TTC549 (cell line): ENCODE data around the gene RABGGTA.

Source experiments
- FAIRE-seq: peaks from 2 replicates; lab custom pipeline; 2012; peaks lifted over from hg19 to GRCh38; lab: Jason Lieb, UNC

The RABGGTA gene

DNA sequence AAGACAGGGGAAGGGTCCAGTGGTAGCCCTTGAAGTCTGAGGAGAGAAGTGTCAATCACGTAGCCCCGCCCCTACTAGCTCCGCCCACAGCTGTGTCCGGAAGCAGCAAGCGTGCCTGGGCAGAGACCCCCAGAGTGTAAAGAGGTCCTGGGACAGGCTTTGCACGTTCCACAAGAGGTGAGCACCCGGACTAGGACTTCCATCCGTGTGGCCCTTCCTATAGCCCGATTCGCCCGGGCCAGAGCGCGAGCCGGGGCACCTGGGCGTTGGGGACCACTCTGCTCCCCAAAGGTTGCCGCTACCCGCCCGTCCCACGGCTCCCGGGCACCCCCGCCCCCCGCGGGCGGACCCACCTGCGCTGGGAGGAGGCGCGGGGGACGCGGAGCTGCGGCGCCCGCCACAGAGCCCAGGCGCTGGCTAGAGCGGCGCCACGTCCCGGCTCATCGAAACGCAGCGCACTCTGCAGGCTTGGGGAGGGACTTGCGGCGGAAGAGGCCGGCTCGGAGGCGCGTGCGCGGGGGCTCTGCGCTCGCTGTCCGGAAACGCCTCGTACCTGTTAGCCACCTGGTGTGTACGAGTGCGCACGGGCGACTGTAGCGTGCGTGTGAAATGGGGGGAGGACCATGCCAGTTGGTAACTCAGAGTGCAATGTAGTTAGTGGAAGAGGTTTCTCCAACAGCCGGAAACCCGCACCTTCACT lies at the start of gene RABGGTA:
Gene RABGGTA (minus strand): TSS at position 464 of the 700 bp plus-strand sequence. CDS start 482 bp downstream, outside the sequence.
- FAIRE-seq = no peak

GRCh38 chr14:24317141-24317928 lies 45.9 kb upstream of the RABGGTA start:
- no peak for FAIRE-seq

DNA sequence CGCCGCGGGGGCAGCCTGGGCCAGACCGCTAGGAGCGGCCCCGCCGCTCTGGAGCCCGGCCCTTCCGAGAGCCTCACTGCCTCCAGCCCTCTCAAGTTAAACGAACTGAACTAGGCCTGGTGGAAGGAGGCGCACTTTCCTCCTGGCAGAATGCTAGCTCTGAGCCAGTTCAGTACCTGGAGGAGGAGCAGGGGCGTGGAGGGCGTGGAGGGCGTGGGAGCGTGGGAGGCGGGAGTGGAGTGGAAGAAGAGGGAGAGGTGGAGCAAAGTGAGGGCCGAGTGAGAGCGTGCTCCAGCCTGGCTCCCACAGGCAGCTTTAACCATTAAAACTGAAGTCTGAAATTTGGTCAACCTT lies 45.2 kb upstream of the RABGGTA start:
- FAIRE-seq = no peak

- no peak for FAIRE-seq
Observed at GRCh38 chr14:24315807-24316596, 44.6 kb upstream of the RABGGTA start.

DNA sequence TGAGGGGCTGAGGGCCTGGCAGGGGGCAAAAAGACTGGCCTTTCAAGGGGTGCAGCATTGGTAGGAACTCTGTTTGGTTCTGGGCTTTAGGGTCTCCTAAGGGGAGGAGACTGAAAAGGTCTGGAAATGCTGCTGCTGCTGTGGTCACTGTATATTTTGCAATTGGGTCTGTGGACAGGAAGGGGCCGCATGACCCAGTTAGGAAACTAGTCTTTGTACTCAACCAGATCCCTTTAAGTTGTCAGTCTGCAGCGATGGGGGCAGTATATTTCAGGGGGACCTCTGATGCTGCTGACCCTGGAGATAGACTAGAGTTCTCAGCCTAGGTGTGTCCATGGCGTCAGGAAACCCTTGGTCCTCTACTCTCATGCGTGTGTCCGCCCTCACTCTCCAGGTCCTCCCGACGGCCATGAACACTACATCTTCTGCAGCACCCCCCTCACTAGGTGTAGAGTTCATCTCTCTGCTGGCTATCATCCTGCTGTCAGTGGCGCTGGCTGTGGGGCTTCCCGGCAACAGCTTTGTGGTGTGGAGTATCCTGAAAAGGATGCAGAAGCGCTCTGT lies 43.9 kb upstream of the RABGGTA start:
- FAIRE-seq = no peak

DNA sequence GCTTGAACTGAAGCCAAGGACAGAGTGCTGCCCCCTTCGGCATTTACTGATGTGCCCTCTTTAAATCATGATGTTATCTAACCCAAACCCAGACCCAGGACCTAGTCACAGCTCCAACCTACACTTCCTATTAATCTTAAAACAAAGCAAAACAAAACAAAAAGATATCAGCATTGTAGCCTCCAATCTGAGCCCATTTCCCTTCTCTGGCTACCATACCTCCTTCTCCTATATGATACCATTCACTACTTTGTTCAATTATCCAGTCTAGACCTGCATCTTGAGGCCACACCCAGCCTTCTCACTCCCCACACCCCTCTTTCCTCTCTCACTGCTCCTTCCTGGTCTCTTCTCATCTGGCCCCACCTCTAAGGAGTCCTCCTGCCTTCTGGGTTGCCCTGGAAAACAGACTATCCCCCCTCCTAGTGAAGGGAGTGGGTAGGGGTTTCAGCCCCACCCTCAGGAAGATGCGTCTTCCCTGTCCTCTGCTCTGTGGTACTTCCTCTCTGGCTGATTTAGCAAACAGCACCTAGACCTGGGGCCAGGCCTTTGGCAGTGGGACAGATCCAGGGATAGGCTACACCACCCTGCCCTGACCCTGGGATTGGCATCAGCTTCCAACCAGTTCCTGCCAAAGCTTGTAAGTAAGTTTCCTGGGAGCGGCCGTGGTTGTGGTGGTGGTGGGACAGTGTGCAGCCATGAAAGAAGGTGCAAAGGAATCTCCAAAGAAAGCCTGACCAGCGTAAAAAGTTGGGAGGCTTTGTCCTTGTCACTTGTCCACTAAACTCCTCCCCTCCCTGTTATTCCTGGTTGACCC lies 43.2 kb upstream of the RABGGTA start:
- FAIRE-seq = no peak

- no peak for FAIRE-seq
Observed at GRCh38 chr14:24313913-24314312, 42.5 kb upstream of the RABGGTA start.

- FAIRE-seq = no peak
Observed at GRCh38 chr14:24312736-24313507, 41.5 kb upstream of the RABGGTA start.

- no peak for FAIRE-seq
Observed at GRCh38 chr14:24311837-24312615, 40.6 kb upstream of the RABGGTA start.

DNA sequence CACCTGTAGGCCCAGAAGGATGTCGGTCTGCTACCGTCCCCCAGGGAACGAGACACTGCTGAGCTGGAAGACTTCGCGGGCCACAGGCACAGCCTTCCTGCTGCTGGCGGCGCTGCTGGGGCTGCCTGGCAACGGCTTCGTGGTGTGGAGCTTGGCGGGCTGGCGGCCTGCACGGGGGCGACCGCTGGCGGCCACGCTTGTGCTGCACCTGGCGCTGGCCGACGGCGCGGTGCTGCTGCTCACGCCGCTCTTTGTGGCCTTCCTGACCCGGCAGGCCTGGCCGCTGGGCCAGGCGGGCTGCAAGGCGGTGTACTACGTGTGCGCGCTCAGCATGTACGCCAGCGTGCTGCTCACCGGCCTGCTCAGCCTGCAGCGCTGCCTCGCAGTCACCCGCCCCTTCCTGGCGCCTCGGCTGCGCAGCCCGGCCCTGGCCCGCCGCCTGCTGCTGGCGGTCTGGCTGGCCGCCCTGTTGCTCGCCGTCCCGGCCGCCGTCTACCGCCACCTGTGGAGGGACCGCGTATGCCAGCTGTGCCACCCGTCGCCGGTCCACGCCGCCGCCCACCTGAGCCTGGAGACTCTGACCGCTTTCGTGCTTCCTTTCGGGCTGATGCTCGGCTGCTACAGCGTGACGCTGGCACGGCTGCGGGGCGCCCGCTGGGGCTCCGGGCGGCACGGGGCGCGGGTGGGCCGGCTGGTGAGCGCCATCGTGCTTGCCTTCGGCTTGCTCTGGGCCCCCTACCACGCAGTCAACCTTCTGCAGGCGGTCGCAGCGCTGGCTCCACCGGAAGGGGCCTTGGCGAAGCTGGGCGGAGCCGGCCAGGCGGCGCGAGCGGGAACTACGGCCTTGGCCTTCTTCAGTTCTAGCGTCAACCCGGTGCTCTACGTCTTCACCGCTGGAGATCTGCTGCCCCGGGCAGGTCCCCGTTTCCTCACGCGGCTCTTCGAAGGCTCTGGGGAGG lies 39.5 kb upstream of the RABGGTA start, which contains the start of gene LTB4R:
Gene LTB4R (plus strand): TSS at position 857 of the 959 bp plus-strand sequence. CDS start 4,150 bp downstream, outside the sequence.
- no peak for FAIRE-seq

DNA sequence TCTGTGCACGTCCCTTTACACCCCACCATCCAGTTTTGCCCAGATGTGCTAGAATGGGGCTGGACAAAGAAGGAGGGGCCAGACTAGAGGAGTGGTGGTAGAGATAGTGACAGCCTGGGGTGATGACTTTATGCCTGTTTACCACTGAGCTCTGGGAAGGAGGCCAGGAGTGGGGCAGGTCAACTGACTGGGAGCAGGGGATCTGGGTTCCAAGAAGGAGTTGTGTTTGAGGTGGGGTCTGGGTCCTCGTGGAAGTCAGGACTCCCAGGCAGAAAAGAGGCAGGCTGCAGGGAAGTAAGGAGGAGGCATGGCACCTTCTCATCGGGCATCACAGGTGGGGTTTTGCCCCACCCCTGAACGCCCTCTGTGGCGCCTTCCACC lies 38.9 kb upstream of the RABGGTA start:
- FAIRE-seq = no peak

- no peak for FAIRE-seq
Observed at GRCh38 chr14:24309538-24310264, 38.3 kb upstream of the RABGGTA start, which contains the start of gene LTB4R2. Gene LTB4R2, plus strand, starts transcription at chr14:24310140. Its CDS starts 525 bp downstream, at chr14:24310665.

- FAIRE-seq = no peak
Observed at GRCh38 chr14:24308342-24309124, 37.1 kb upstream of the RABGGTA start.

- no peak for FAIRE-seq
Observed at GRCh38 chr14:24307575-24308341, 36.4 kb upstream of the RABGGTA start, which contains the start of gene CIDEB. Gene CIDEB, minus strand, starts transcription at chr14:24307977. Its CDS starts 119 bp downstream, at chr14:24307858.

DNA sequence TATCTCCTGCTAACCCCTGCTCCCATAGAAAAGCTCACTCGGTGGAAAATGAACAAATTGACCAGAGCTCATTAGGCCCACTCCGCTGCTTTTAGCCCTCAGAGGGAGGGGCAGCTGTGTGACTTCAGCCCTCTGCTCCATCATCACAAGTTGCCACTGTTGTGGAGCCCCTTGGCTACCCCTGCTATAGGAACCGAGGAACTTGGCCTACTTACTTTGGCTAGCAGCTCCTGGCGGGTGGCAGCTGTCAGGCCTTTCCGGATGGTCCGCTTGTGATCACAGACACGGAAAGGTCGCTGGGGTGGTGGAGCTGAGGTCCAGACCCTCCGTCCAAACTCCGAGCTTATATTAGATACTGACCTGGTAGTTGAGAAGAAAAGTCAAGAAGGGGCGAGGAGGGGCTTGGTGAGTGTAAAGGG lies 35.8 kb upstream of the RABGGTA start:
- no peak for FAIRE-seq

DNA sequence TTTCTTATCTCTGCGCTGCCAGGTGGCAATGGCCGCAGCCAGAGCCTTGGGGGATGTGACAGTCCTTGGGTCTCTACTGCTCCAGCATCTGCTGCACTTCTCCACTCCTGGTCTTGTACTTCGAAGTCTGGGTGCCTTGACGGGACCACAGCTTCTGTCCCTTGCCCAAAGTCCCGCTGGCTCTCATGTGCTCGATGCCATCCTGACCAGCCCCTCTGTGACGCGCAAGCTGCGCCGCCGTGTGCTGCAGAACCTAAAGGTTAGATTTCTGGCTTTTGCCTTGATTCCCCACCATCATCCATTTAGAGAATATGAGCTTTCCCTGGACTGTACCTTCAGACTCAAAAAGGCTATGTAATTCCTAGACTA lies 32.6 kb upstream of the RABGGTA start:
- FAIRE-seq = no peak
